IMR-90 (cell line): ENCODE results near the gene KCNIP3. TPM values are rescaled to one million over a fixed set of nuclear protein-coding genes. Genes with fewer than 3 reads are reported as not detected.
"Not testable (repeated sequence)": the region's sequence is repeated elsewhere in the genome, so short reads cannot be mapped to it uniquely, and the experiment has no call there.

Experiments used
- ATAC-seq: fragments of 200-7000 bp; cut with Tn5 transposase; 2 replicates; pipeline ENCODE4 v1.9.1; 2020; ENCODE audit warnings: low read depth, mild to moderate bottlenecking, moderate library complexity
- BruUV-seq: library from RNA; stranded (reverse); fragments of 400-500 nt; replicated peaks from 2 replicates; lab custom pipeline; 2021; lab: Mats Ljungman, UMichigan
- CTCF ChIA-PET: fragments of 300-600 bp; formaldehyde crosslinking; extraction: SDS; loops from one replicate; lab custom pipeline; 2021; ENCODE audit warnings: antibody characterized with exemption; lab: Yijun Ruan, JAX
- POLR2A ChIA-PET: fragments of 300-600 bp; sonication (Branson Sonifier 250); formaldehyde crosslinking; loops from one replicate; lab custom pipeline; 2022; ENCODE audit warnings: antibody characterized with exemption; ENCODE audit not compliant: unreplicated experiment; lab: Charles Lee
- DNase-seq: peaks from one replicate; pipeline ENCODE4 v3.0.0; 2013
- H2AFZ ChIP-seq: replicated peaks from 2 replicates; pipeline ENCODE3; 2013; ENCODE audit warnings: low read length, mild to moderate bottlenecking; ENCODE audit not compliant: poor library complexity
- H2AK5ac ChIP-seq: 2 replicates; pipeline ENCODE4 v1.6.1; 2013; ENCODE audit warnings: low read depth, low read length, inconsistent platforms
- H2AK9ac ChIP-seq: replicated peaks from 2 replicates; pipeline ENCODE3; 2013; ENCODE audit warnings: mild to moderate bottlenecking, low read depth, low read length, moderate library complexity; ENCODE audit not compliant: poor library complexity
- H2BK120ac ChIP-seq: 2 replicates; pipeline ENCODE4 v1.6.1; 2013; ENCODE audit warnings: low read depth, low read length, inconsistent platforms
- H2BK15ac ChIP-seq: 3 replicates; pipeline ENCODE4 v1.6.1; 2013; ENCODE audit warnings: low read depth, low read length, inconsistent platforms
- H2BK20ac ChIP-seq: 2 replicates; pipeline ENCODE4 v1.6.1; 2013; ENCODE audit warnings: low read depth, mild to moderate bottlenecking, inconsistent platforms, low read length, moderate library complexity
- H2BK5ac ChIP-seq: 2 replicates; pipeline ENCODE4 v1.6.1; 2013; ENCODE audit warnings: mild to moderate bottlenecking, low read depth, low read length, inconsistent platforms; ENCODE audit not compliant: poor library complexity, severe bottlenecking
- H3K14ac ChIP-seq: replicated peaks from 2 replicates; pipeline ENCODE4 v1.6.1; 2013; ENCODE audit warnings: low read depth, low read length, inconsistent platforms
- H3K18ac ChIP-seq: 2 replicates; pipeline ENCODE4 v1.6.1; 2013; ENCODE audit warnings: low read depth, low read length, control low read depth
- H3K23ac ChIP-seq: 2 replicates; pipeline ENCODE4 v1.6.1; 2013; ENCODE audit warnings: low read depth, low read length, inconsistent platforms
- H3K27ac ChIP-seq: 2 replicates; pipeline ENCODE4 v1.5.1; 2013; ENCODE audit warnings: mild to moderate bottlenecking, control low read depth, low read length; ENCODE audit not compliant: insufficient read depth
- H3K27me3 ChIP-seq: 2 replicates; pipeline ENCODE4 v1.6.1; 2013; ENCODE audit warnings: low read length; ENCODE audit not compliant: control insufficient read depth, insufficient read depth
- H3K36me3 ChIP-seq: 2 replicates; pipeline ENCODE4 v1.6.1; 2013; ENCODE audit warnings: low read length, mixed read lengths; ENCODE audit not compliant: control insufficient read depth, insufficient read depth
- H3K4ac ChIP-seq: 2 replicates; pipeline ENCODE4 v1.6.1; 2013; ENCODE audit warnings: low read depth, low read length, inconsistent platforms
- H3K4me1 ChIP-seq: 2 replicates; pipeline ENCODE4 v1.6.1; 2013; ENCODE audit warnings: low read length, mixed read lengths; ENCODE audit not compliant: control insufficient read depth, insufficient read depth
- H3K4me2 ChIP-seq: 2 replicates; pipeline ENCODE4 v1.6.1; 2013; ENCODE audit warnings: low read depth, mild to moderate bottlenecking, control low read depth, low read length, moderate library complexity
- H3K4me3 ChIP-seq: 2 replicates; pipeline ENCODE4 v1.5.1; 2013; ENCODE audit warnings: low read depth, mild to moderate bottlenecking, control low read depth, low read length, moderate library complexity; ENCODE audit not compliant: insufficient read depth
- H3K56ac ChIP-seq: 2 replicates; pipeline ENCODE4 v1.6.1; 2013; ENCODE audit warnings: low read length, inconsistent platforms; ENCODE audit not compliant: insufficient read depth; ENCODE audit errors: extremely low read depth
- H3K79me1 ChIP-seq, 2 experiments: 2 replicates each; pipeline ENCODE4 v1.6.1; 2013; ENCODE audit warnings: low read length in 2 of 2, inconsistent platforms in 1 of 2, low read depth in 1 of 2
- H3K9ac ChIP-seq: 2 replicates; pipeline ENCODE4 v1.6.1; 2013; ENCODE audit warnings: low read depth, low read length, control low read depth
- H3K9me1 ChIP-seq: 2 replicates; pipeline ENCODE4 v1.6.1; 2013; ENCODE audit warnings: low read length, inconsistent platforms; ENCODE audit not compliant: insufficient read depth
- H3K9me3 ChIP-seq: 2 replicates; pipeline ENCODE4 v1.6.1; 2013; ENCODE audit warnings: low read length; ENCODE audit not compliant: control insufficient read depth, insufficient read depth
- H4K20me1 ChIP-seq: 2 replicates; pipeline ENCODE4 v1.6.1; 2013; ENCODE audit warnings: low read length, inconsistent platforms; ENCODE audit not compliant: insufficient read depth
- H4K5ac ChIP-seq: 2 replicates; pipeline ENCODE4 v1.6.1; 2013; ENCODE audit warnings: mild to moderate bottlenecking, low read depth, low read length, control low read depth
- H4K8ac ChIP-seq, 2 experiments: 2 replicates each; pipeline ENCODE4 v1.6.1; 2013; ENCODE audit warnings: low read depth in 2 of 2, low read length in 2 of 2, control low read depth in 1 of 2, inconsistent platforms in 1 of 2
- H4K91ac ChIP-seq: 2 replicates; pipeline ENCODE4 v1.6.1; 2013; ENCODE audit warnings: low read depth, low read length, inconsistent platforms; ENCODE audit not compliant: insufficient read depth
- MAZ ChIP-seq: IDR thresholded peaks from 2 replicates; pipeline ENCODE4 v1.6.1; 2012; ENCODE audit warnings: low read depth, mild to moderate bottlenecking, low read length, improper control_type of control experiment, moderate library complexity, borderline replicate concordance
- WGBS, 2 experiments: methylation state at CpG; one replicate each; pipeline versions ENCODE4 v1.1.5 to v1.1.7; 2013; ENCODE audit warnings: missing lambda C conversion rate in 2 of 2; ENCODE audit not compliant: insufficient read length in 1 of 2; ENCODE audit errors: extremely low coverage in 2 of 2; 5-methylcytosine and 5-hydroxymethylcytosine counted together
- dilution Hi-C: fragments of 300-500 bp; cut with HindIII; formaldehyde crosslinking; loops from one replicate; pipeline ENCODE4 v1.14.3; 2018; ENCODE audit warnings: low sequenced_read_pairs; ENCODE audit not compliant: unreplicated experiment
- in situ Hi-C: fragments of 300-500 bp; cut with MboI; formaldehyde crosslinking; loops from 3 replicates; pipeline ENCODE4 v1.14.3; 2019; ENCODE audit warnings: low sequenced_read_pairs, inconsistent platforms, mixed read lengths
- intact Hi-C: fragments of 100-400 bp; cut with micrococcal nuclease; formaldehyde crosslinking; loops from 2 replicates; pipeline ENCODE4 v1.10.0; 2022
- polyA plus RNA-seq, 3 experiments: library from polyadenylated mRNA; depleted of rRNA; stranded (reverse); fragments of >200 nt; gene quantifications; 2 replicates each; pipeline ENCODE4 v1.2.3, GENCODE V29; 2012; ENCODE audit warnings: low replicate concordance in 1 of 3
- total RNA-seq: library from RNA; depleted of rRNA; stranded (reverse); fragments of >200 nt; gene quantifications from 2 replicates; pipeline ENCODE4 v1.2.3, GENCODE V29; 2012

The KCNIP3 gene
- total and polyA plus RNA-seq, 2 of the 4 experiments (the other 2 are of a cell fraction), result 0.72 to 1.4 TPM

GRCh38 chr2:95411239-95411638, 114.1 kb downstream of the KCNIP3 start:
- TF ChIP-seq MAZ, result peak; percentile 19; the same call in 1 of the 2 replicates
- H3K56ac ChIP-seq, H3K9me3 ChIP-seq, H3K23ac ChIP-seq, H3K14ac ChIP-seq, dilution Hi-C loops, CTCF ChIA-PET, H3K9ac ChIP-seq, in situ Hi-C loops, H3K36me3 ChIP-seq, H2BK5ac ChIP-seq, H2AFZ ChIP-seq, H2BK20ac ChIP-seq, H4K5ac ChIP-seq, BruUV-seq, H3K4me2 ChIP-seq, H2BK15ac ChIP-seq, H3K4me3 ChIP-seq, H4K8ac ChIP-seq, H3K18ac ChIP-seq, H3K9me1 ChIP-seq, H3K4me1 ChIP-seq, H3K27ac ChIP-seq, H2AK9ac ChIP-seq, intact Hi-C loops, POLR2A ChIA-PET, H4K20me1 ChIP-seq, H2BK120ac ChIP-seq, H3K79me1 ChIP-seq, H2AK5ac ChIP-seq, H4K91ac ChIP-seq, H3K27me3 ChIP-seq, H3K4ac ChIP-seq: not testable (repeated sequence)
- peak; percentile 30 for ATAC-seq
- peak; percentile 50 for DNase-seq
- WGBS, 2 experiments, result no CpG with 5 or more reads among the region's 5 CpGs
